A673 (cell line): ENCODE results near the gene REXO4. TPM values are rescaled to one million over a fixed set of nuclear protein-coding genes. Genes with fewer than 3 reads are reported as not detected.

Experiments used
- BruUV-seq: library from RNA; stranded (reverse); fragments of 400-500 nt; replicated peaks from 2 replicates; lab custom pipeline; 2021; lab: Mats Ljungman, UMichigan
- CTCF ChIA-PET: fragments of 300-600 bp; sonication (Branson Sonifier 250); formaldehyde crosslinking; loops from one replicate; lab custom pipeline; 2022; ENCODE audit warnings: antibody characterized with exemption; lab: Charles Lee
- POLR2A ChIA-PET: fragments of 300-600 bp; sonication (Branson Sonifier 250); formaldehyde crosslinking; loops from one replicate; lab custom pipeline; 2022; ENCODE audit warnings: antibody characterized with exemption; ENCODE audit not compliant: low non-redundant PET; lab: Charles Lee
- DNase-seq: peaks from one replicate; pipeline ENCODE4 v3.0.0-alpha.2; 2015; ENCODE audit warnings: low spot score
- H3K27ac ChIP-seq: fragments of 200-600 bp; sonication (generic); 2 replicates; pipeline ENCODE4 v1.5.1; 2016; ENCODE audit warnings: mixed run types, low read depth, mild to moderate bottlenecking, mixed read lengths, antibody characterized with exemption, low read length; ENCODE audit not compliant: poor library complexity, severe bottlenecking
- H3K27me3 ChIP-seq: fragments of 200-600 bp; sonication (generic); replicated peaks from 2 replicates; pipeline ENCODE4 v1.6.1; 2017; ENCODE audit warnings: mixed run types, low read depth, mild to moderate bottlenecking, mixed read lengths, antibody characterized with exemption, low read length; ENCODE audit not compliant: insufficient read depth, poor library complexity
- H3K36me3 ChIP-seq: fragments of 200-600 bp; sonication (generic); 2 replicates; pipeline ENCODE4 v1.6.1; 2016; ENCODE audit warnings: mixed run types, mild to moderate bottlenecking, mixed read lengths, antibody characterized with exemption, low read length; ENCODE audit not compliant: insufficient read depth, poor library complexity, severe bottlenecking
- H3K4me1 ChIP-seq: fragments of 200-600 bp; sonication (generic); 2 replicates; pipeline ENCODE4 v1.6.1; 2017; ENCODE audit warnings: mixed run types, mild to moderate bottlenecking, mixed read lengths, antibody characterized with exemption, low read length; ENCODE audit not compliant: insufficient read depth, poor library complexity, severe bottlenecking
- H3K4me3 ChIP-seq: fragments of 200-600 bp; sonication (generic); 2 replicates; pipeline ENCODE4 v1.5.1; 2016; ENCODE audit warnings: low read depth, mixed run types, mild to moderate bottlenecking, mixed read lengths, low read length; ENCODE audit not compliant: poor library complexity, severe bottlenecking
- H3K9me3 ChIP-seq: fragments of 200-600 bp; sonication (generic); 2 replicates; pipeline ENCODE4 v1.6.1; 2016; ENCODE audit warnings: mixed run types, low read depth, mild to moderate bottlenecking, mixed read lengths, antibody characterized with exemption, low read length; ENCODE audit not compliant: poor library complexity, severe bottlenecking
- CTCF ChIP-seq: fragments of 300-800, 200-600 bp; sonication (generic); conservative IDR thresholded peaks from 2 replicates; pipeline ENCODE4 v1.5.1; 2017; ENCODE audit warnings: low read depth, mild to moderate bottlenecking, antibody characterized with exemption, low read length, moderate library complexity, mixed read lengths
- EZH2 ChIP-seq: fragments of 200-600 bp; sonication (generic); IDR thresholded peaks from 2 replicates; pipeline ENCODE4 v1.6.1; 2017; ENCODE audit warnings: borderline replicate concordance, low read depth, mild to moderate bottlenecking, mixed read lengths, antibody characterized with exemption, low read length; ENCODE audit not compliant: poor library complexity, severe bottlenecking
- intact Hi-C: fragments of 100-400 bp; cut with micrococcal nuclease; formaldehyde crosslinking; loops from one replicate; pipeline ENCODE4 v1.10.0; 2022; ENCODE audit not compliant: unreplicated experiment
- total RNA-seq: library from RNA; stranded (reverse); gene quantifications from 2 replicates; pipeline ENCODE4 v1.2.3, GENCODE V29; 2021

The REXO4 gene
- total RNA-seq, 1 experiment from 2014 or later: 35.9 TPM

GRCh38 chr9:133427658-133428348 lies 10.0 kb upstream of the REXO4 start:
- no peaks in the 10 kb centered on the region for H3K4me1 ChIP-seq
- H3K36me3 ChIP-seq: no peaks in the 10 kb centered on the region
- intact Hi-C loops: no loop called here
- H3K9me3 ChIP-seq: no peaks in the 10 kb centered on the region
- CTCF ChIA-PET: no interaction called here
- TF ChIP-seq CTCF: no peak
- no peak for TF ChIP-seq EZH2
- BruUV-seq: no TSS peak
- no peak for DNase-seq
- POLR2A ChIA-PET: no interaction called here
- no peak overlapping the region for H3K27ac ChIP-seq
- peaks cover 7% of the 10 kb centered on the region for H3K27me3 ChIP-seq
- H3K4me3 ChIP-seq: no peak overlapping the region

GRCh38 chr9:133426011-133426410 lies 8.2 kb upstream of the REXO4 start:
- no peak overlapping the region for H3K27ac ChIP-seq
- H3K36me3 ChIP-seq: no peaks in the 10 kb centered on the region
- no peak overlapping the region for H3K4me3 ChIP-seq
- CTCF ChIA-PET: no interaction called here
- intact Hi-C loops: no loop called here
- H3K9me3 ChIP-seq: no peaks in the 10 kb centered on the region
- H3K4me1 ChIP-seq: no peaks in the 10 kb centered on the region
- TF ChIP-seq CTCF (no peak), EZH2 (no peak)
- H3K27me3 ChIP-seq: peaks cover 7% of the 10 kb centered on the region
- no peak for DNase-seq
- no TSS peak for BruUV-seq
- POLR2A ChIA-PET: no interaction called here

GRCh38 chr9:133425049-133425632 lies 7.3 kb upstream of the REXO4 start:
- no peaks in the 10 kb centered on the region for H3K4me1 ChIP-seq
- POLR2A ChIA-PET: no interaction called here
- H3K36me3 ChIP-seq: no peaks in the 10 kb centered on the region
- peaks cover 7% of the 10 kb centered on the region for H3K27me3 ChIP-seq
- CTCF ChIA-PET: no interaction called here
- TF ChIP-seq CTCF (no peak), EZH2 (no peak)
- no TSS peak for BruUV-seq
- intact Hi-C loops: no loop called here
- H3K4me3 ChIP-seq: no peak overlapping the region
- no peak for DNase-seq
- no peak overlapping the region for H3K27ac ChIP-seq
- H3K9me3 ChIP-seq: no peaks in the 10 kb centered on the region
